Activated naive CD4-positive, alpha-beta T cell treated with anti-CD3 and anti-CD28 coated beads, Interleukin-2, amount 50 U/mL, for 72 hours (primary cell): ENCODE results near the gene NPIPB6. TPM values are rescaled to one million over a fixed set of nuclear protein-coding genes. Genes with fewer than 3 reads are reported as not detected.
"Not testable (repeated sequence)": the region's sequence is repeated elsewhere in the genome, so short reads cannot be mapped to it uniquely, and the experiment has no call there.

ENCODE experiments used
- ATAC-seq, 2 donors: fragments of 150-1000 bp; cut with Tn5 transposase; 2 replicates each; pipeline ENCODE4 v1.10.0; 2021; ENCODE audit warnings: mild to moderate bottlenecking in 2 of 2, moderate library complexity in 2 of 2
- DNase-seq, 2 donors: peaks; one replicate each; pipeline ENCODE4 v3.0.0; 2021 to 2022; ENCODE audit warnings: low spot score in 2 of 2
- H3K27ac Mint-ChIP-seq, 2 donors: one replicate each; pipeline ENCODE4 v1.8.0; 2022; ENCODE audit warnings: mild to moderate bottlenecking in 2 of 2, mixed read lengths in 2 of 2
- H3K36me3 Mint-ChIP-seq, 2 donors: one replicate each; pipeline ENCODE4 v1.8.0; 2022; ENCODE audit warnings: mixed read lengths in 2 of 2
- H3K9me3 Mint-ChIP-seq, 2 donors: one replicate each; pipeline ENCODE4 v1.8.0; 2022; ENCODE audit warnings: mixed read lengths in 2 of 2
- total RNA-seq, 2 donors: library from RNA; stranded (reverse); gene quantifications; one replicate each; pipeline ENCODE4 v1.2.3, GENCODE V29; 2022

The NPIPB6 gene
- total RNA-seq, 2 donors from 2014 or later, result 2.3 to 5.2 TPM

GRCh38 chr16:28330981-28331380, 32.3 kb downstream of the NPIPB6 start:
- peak; percentile 23 to 47 for ATAC-seq
- not testable (repeated sequence) for DNase-seq, H3K9me3 Mint-ChIP-seq, H3K36me3 Mint-ChIP-seq, H3K27ac Mint-ChIP-seq

- H3K27ac Mint-ChIP-seq, DNase-seq, H3K36me3 Mint-ChIP-seq, H3K9me3 Mint-ChIP-seq: not testable (repeated sequence)
- peak; percentile 77 to 86 for ATAC-seq
Observed at GRCh38 chr16:28330232-28330631, 33.1 kb downstream of the NPIPB6 start.

- ATAC-seq (peak; percentile 76 to 83), DNase-seq (peak; percentile 59 to 71)
- Mint-ChIP-seq H3K36me3 (no peaks in the 10 kb centered on the region), H3K27ac (no peak overlapping the region), H3K9me3 (no peaks in the 10 kb centered on the region)
Observed at GRCh38 chr16:28326881-28327610, 36.3 kb downstream of the NPIPB6 start.

- DNase-seq, result no peak
- H3K27ac Mint-ChIP-seq, result no peak overlapping the region
- H3K36me3 Mint-ChIP-seq, result no peaks in the 10 kb centered on the region
- H3K9me3 Mint-ChIP-seq, result no peaks in the 10 kb centered on the region
- no peak for ATAC-seq
Observed at GRCh38 chr16:28324887-28325279, 38.4 kb downstream of the NPIPB6 start.

- DNase-seq (no peak), ATAC-seq (no peak)
- H3K36me3 Mint-ChIP-seq, result no peaks in the 10 kb centered on the region
- no peaks in the 10 kb centered on the region for H3K9me3 Mint-ChIP-seq
- H3K27ac Mint-ChIP-seq, result no peak overlapping the region
Observed at GRCh38 chr16:28324235-28324886, 38.9 kb downstream of the NPIPB6 start.

GRCh38 chr16:28321700-28322411, 41.5 kb downstream of the NPIPB6 start:
- no peak overlapping the region for H3K27ac Mint-ChIP-seq
- H3K36me3 Mint-ChIP-seq, result no peaks in the 10 kb centered on the region
- DNase-seq (peak in 1 of 2 donors; percentile 66), ATAC-seq (peak; percentile 53 to 70)
- H3K9me3 Mint-ChIP-seq, result no peaks in the 10 kb centered on the region

DNA sequence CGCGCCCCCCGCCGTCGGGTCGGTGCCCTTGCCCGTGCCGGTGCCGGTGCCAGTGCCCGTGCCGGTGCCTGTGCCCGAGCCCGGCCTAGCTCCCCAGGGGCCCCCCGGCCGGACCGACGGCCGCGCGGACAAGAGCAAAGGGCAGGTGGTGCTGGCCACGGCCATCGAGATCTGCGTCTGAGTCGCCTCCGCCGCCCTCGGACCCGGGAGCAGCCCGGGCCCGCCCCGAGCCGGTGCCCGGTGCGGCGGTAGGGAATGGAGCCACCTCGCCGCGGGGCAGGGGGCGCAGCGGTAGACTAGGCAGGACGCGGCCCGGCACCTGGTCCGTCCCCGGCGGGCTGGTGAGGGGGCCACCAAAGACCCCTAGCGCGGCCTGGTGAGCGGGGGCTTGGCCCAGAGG, 42.6 kb downstream of the NPIPB6 start:
- Mint-ChIP-seq H3K9me3 (no peaks in the 10 kb centered on the region), H3K36me3 (no peaks in the 10 kb centered on the region)

DNA sequence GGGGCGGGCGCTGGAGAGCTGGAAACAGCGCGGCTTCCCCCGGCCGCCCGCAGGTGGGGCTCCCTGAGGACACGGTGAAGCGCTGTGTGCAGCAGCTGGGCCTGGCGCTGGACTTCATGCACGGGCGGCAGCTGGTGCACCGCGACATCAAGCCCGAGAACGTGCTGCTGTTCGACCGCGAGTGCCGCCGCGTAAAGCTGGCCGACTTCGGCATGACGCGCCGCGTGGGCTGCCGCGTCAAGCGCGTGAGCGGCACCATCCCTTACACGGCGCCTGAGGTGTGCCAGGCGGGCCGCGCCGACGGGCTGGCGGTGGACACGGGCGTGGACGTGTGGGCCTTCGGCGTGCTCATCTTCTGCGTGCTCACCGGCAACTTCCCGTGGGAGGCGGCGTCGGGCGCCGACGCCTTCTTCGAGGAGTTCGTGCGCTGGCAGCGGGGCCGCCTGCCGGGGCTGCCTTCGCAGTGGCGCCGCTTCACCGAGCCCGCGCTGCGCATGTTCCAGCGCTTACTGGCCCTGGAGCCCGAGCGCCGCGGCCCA, 43.2 kb downstream of the NPIPB6 start:
- H3K36me3 Mint-ChIP-seq, result no peaks in the 10 kb centered on the region
- ATAC-seq (no peak), DNase-seq (no peak)
- H3K9me3 Mint-ChIP-seq, result no peaks in the 10 kb centered on the region
- no peak overlapping the region for H3K27ac Mint-ChIP-seq

More for the DNA sequence above, 42.6 kb downstream of the NPIPB6 start:
- ATAC-seq, result no peak
- no peak for DNase-seq
- H3K27ac Mint-ChIP-seq, result no peak overlapping the region

GRCh38 chr16:28319476-28320022, 43.8 kb downstream of the NPIPB6 start:
- no peak for ATAC-seq
- H3K9me3 Mint-ChIP-seq, result no peaks in the 10 kb centered on the region
- no peaks in the 10 kb centered on the region for H3K36me3 Mint-ChIP-seq
- no peak overlapping the region for H3K27ac Mint-ChIP-seq
- DNase-seq, result no peak

DNA sequence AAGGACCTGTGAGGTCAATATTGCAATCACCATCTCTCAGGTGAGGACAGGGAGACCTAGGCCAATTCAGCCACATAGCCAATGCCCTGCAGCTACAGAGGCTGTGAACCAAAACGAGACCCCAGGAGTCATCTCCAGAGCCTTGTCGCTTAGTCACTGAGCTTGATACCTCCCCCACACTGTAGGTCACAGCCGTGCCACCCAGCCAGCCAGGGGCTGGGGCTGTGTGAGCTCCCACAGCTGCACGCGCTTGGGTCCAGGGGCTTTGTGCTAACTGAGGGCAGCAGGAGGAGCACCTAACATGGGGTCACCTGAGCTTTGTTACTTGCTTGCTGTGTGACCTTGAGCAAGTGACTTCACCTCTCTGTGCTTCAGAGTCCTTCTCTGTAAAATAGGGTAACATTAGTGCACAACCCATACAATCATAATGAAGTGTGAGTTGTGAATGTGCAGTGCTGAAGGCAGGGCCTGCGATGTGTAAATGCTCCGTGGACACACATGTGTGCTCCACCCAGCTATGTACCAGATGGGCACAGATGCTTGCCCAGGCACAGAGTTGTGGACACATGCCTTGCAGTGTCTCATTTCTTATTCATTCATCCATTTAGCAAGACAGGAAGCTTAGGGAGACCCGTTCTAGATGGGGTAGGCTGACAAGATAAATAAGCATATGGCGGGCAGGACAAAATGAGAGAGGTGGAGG, 45.1 kb downstream of the NPIPB6 start:
- Mint-ChIP-seq H3K27ac (peak overlapping the region in 1 of 2 donors; percentile 66), H3K36me3 (no peaks in the 10 kb centered on the region), H3K9me3 (no peaks in the 10 kb centered on the region)
- peak in 1 of 2 donors; percentile 45 for ATAC-seq
- DNase-seq, result no peak

GRCh38 chr16:28317040-28317880, 46.0 kb downstream of the NPIPB6 start:
- H3K36me3 Mint-ChIP-seq, result no peaks in the 10 kb centered on the region
- peak overlapping the region in 1 of 2 donors; percentile 66 for H3K27ac Mint-ChIP-seq
- ATAC-seq (peak; percentile 82 to 95), DNase-seq (peak; percentile 76 to 82)
- no peaks in the 10 kb centered on the region for H3K9me3 Mint-ChIP-seq

DNA sequence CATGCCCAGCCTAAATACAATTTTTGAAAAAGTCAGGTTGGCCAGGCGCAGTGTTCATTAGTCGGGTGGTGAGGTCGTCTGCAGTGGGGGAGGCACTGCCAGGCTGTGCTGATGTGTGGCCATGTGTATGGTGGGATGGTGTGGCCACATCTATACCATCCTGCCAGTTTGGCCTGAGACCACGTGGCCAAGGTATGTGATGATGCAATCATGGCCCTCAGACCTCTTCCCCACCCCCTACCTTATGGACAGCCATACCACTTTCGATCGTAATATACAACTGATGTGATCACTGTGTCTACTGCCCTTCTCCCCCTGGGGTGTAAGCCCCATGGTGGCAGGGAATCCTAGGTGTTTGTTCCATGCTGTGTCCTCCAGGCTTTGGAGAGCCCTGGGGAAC, 47.3 kb downstream of the NPIPB6 start:
- H3K27ac Mint-ChIP-seq, result no peak overlapping the region
- no peaks in the 10 kb centered on the region for H3K36me3 Mint-ChIP-seq
- ATAC-seq (no peak), DNase-seq (no peak)
- no peaks in the 10 kb centered on the region for H3K9me3 Mint-ChIP-seq

- Mint-ChIP-seq H3K9me3 (no peaks in the 10 kb centered on the region), H3K36me3 (no peaks in the 10 kb centered on the region), H3K27ac (no peak overlapping the region)
- ATAC-seq (no peak), DNase-seq (no peak)
Observed at GRCh38 chr16:28313587-28313986, 49.7 kb downstream of the NPIPB6 start.

GRCh38 chr16:28312327-28312726, 51.0 kb downstream of the NPIPB6 start:
- ATAC-seq (no peak), DNase-seq (no peak)
- Mint-ChIP-seq H3K9me3 (no peaks in the 10 kb centered on the region), H3K36me3 (no peaks in the 10 kb centered on the region), H3K27ac (peak overlapping the region in 1 of 2 donors; percentile 12)

DNA sequence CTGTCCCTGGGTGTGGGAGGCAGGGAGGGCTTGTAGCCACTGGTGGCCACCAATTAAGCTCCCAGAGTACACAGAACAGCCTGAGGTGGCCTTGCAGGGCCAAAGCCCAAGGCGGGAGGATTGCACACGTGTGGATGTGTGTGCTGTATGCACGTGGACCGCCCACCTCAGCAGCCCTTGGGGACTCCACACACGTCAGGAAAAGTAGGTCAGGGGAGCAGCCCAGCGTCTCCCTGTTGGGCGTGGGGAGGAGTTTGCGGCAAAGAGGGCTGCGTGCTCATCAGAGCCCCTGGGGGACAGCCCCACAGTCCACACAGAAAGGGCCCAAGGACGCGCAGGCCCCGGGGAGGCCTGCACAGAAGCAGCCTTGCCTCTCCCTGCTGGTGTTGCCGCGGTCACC, 51.4 kb downstream of the NPIPB6 start:
- peak overlapping the region in 1 of 2 donors; percentile 12 for H3K27ac Mint-ChIP-seq
- no peaks in the 10 kb centered on the region for H3K9me3 Mint-ChIP-seq
- H3K36me3 Mint-ChIP-seq, result no peaks in the 10 kb centered on the region
- DNase-seq (no peak), ATAC-seq (no peak)

GRCh38 chr16:28311413-28311812, 51.9 kb downstream of the NPIPB6 start:
- ATAC-seq, result no peak
- DNase-seq, result no peak
- H3K36me3 Mint-ChIP-seq, result no peaks in the 10 kb centered on the region
- H3K9me3 Mint-ChIP-seq, result no peaks in the 10 kb centered on the region
- H3K27ac Mint-ChIP-seq, result peak overlapping the region; percentile 47 to 53
